Measurements from ENCODE around the gene STIM2.
A peak's percentile ranks its signal among the peaks of the same experiment; 100 is the strongest.
"Not testable (repeated sequence)": the region's sequence is repeated elsewhere in the genome, so short reads cannot be mapped to it uniquely, and the experiment has no call there.

STIM2 gene

DNA sequence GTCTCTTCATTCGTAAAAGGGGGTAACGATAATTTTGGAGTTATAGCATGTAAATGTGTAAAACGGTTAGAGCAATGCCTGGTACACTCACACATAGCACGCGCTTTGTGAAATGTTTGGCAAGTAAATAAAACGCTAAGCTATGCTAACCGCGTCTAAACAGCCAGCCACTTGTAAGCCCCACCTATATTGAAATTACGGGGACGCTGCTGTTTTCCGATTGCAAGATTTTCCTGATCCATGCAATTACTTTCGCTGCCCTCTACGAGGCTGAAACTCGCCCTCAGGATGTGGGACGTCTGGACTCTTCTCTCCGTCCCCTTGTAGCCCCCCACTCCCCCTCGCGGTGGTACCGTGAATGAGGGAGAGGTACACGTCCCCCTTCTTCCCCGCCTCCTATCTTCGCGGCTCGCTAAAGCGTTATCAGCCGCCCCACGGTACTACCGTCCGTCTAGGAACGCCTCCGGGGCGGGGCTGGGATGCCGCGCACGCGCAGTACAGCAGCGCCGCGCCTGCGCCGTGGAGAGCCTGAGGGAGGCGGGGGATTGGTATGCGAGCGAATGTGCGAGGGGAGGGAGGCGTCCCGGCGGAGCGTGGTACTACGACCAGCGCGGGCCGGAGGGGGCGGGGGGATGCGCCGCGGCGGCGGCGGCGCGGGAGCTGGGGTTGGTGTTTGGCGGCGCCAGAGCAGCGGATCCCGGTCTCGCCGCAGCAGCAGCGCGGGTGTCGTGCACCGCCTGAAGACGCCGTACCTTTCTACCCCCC lies at the start of gene STIM2:
Gene STIM2, plus strand, starts transcription at position 685 of the 765 bp plus-strand sequence.
- DNase-seq (ENCODE audit: low read depth) = peak; percentile 93

DNA sequence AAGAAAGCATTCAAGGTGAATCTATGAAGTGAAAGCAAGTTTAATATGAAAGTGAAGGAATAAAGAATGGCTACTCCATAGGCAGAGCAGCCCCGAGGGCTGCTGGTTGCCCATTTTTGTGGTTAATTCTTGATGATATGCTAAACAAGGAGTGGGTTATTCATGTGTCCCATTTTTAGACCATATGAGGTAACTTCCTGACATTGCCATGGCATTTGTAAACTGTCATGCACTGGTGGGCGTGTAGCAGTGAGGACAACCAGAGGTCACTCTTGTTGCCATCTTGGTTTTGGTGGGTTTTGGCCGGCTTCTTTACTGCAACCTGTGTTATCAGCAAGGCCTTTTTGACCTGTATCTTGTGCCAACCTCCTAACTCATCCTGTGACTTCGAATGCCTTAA lies 49.1 kb upstream of the STIM2 start:
- not testable (repeated sequence) for DNase-seq (ENCODE audit: low read depth)

DNA sequence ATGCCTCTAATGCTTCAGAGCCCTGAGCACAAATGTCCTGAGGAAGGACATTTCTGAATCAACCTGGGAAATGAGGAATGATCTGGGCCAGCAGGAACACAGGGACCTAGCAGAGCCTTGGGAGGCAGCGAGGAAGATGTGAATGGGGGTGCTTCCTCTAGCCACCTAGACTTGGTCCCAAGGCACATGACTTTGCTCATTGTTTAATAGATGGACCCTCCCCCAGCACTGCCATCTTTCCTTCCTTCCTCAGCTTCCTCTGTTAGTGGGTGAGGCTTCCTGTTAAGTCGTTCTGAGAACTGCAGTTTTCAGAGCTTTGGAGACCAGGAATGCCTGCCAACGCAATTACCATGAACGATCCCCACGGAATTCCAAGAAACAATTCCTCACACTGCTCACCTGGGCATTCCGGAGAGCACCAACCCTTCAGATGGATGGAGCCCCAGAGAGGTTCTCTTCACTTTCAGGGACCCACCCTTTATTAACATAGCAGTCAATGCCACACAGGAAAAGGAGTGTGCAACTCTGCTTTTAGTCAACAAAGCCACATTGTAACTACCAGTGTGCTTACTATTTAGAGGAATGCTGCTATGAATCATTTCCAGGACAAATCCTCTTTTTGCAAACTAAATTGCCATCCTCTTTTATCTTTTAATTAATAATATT lies 48.5 kb upstream of the STIM2 start:
- no peak for DNase-seq (ENCODE audit: low read depth)

DNA sequence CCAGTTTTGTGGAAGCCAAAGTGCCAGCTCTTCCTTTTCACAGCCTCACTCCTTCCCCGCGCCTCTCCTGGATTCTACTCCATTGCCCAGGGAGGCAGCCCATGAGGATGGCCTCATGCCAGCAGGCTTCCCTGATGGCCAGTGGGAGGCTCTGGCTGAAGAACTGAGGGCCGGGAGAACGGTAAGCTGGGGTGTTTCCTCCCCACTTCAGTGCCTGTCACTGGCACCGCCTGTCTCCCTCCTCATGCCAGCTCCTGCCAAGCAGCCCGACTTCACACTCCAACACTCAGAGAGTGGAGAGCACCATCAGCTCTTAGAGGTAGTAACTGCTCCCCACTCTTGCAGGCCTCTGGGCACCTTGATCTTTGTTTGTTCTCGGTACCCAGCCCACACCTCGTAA lies 46.9 kb upstream of the STIM2 start:
- DNase-seq (ENCODE audit: low read depth) = no peak

DNA sequence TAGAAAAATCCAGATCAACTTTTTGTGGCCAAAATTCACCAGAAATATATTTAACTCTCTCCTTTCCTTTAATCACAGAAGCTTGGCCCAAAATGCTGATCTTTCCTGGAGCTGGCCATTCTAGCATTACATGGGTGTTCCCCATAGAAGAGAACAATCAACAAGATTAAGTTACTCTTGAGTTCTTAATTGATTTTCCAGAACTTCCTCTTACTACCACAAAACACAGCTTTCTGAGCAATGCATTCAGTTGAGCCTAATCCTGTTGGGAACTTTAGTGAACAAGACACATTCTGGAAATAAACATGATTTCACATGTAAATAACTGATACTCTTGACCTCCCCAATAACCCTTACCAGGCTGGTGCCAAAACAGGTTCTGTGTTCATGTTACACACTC lies 45.4 kb upstream of the STIM2 start:
- DNase-seq (ENCODE audit: low read depth) = no peak

DNA sequence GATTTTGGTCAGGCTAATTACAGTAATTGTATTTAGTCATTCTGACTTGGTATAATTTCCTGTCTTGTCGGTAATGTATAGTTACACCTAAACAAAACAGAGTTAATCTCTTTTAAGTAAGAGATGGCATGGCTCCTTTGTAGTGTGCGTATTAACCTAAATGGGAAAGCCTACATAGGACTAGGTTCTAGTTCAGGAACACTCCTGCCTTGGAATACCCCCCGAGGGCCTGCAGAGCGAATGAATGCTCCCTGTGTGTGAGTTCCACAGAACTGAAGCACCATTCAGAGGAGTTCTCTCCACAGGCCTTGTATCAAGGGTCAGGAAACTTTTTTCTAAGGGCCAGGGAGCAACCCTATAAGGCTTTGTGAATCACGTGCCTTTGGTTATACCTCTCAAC lies 44.9 kb upstream of the STIM2 start:
- no peak for DNase-seq (ENCODE audit: low read depth)

DNA sequence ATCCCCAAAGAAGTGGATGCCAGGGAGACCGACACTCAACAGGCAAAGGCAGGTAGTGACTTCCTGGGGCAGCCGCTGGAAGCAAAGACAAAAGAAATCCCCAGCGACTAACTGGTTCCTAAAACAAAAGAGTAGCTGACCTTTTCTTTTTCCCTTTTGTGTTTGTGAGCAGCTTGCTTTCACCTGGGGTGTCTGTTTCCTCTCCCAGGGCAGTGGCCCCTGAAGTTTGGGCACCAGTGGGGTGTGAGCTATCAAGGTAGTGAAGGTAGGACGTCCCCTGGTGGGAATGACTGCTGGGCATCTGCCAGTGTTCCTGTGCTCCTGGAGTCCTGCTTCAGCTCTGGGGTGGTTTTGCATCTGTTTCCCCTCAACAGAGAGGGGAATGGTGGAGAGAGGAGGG lies 41.6 kb upstream of the STIM2 start:
- DNase-seq (ENCODE audit: low read depth) = no peak

DNA sequence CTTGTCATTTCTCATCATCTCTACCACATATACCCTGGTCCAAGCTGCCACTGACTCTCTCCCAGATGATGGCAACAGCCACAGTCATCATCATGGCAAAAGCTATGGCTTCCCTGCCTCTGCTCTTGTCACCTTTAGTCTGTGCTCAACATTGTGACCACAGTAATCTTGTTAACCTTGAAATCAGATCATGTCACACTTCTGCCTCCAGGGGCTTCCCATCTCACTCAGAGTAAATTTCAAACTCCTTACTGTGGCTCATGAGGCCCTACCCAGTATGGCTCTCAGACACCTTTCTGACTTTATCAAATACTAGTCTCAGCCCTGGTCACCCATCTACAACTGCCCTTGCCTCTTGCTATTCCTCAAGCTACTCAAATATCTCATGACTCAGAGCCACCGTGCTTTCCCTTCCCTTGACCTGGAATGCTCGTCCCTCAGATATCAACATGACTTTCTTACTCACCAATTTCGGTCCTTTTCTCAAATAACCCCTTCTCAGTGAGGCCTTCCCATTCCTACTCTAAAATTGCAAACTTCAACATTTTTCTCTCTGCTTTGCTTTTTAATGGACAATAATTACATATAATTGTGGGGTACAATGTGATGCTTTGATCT lies 41.1 kb upstream of the STIM2 start:
- no peak for DNase-seq (ENCODE audit: low read depth)

DNA sequence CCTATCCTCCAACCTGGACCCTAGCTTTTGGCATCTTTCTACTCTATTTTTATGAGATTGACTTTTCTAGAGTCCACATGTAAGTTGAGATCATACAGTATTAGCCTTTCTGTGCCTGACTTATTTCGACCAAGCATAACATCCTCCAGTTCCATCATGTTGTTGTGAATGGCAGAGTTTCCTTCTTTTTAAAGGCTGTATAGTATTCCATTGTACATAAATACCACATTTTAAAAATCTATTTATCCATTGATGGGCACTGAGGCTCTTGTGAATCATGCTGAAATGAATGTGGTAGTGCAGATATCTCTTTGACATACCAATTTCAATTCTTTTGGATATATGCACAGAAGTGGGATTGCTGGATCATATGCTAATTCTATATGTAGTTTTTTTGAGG lies 40.3 kb upstream of the STIM2 start:
- DNase-seq (ENCODE audit: low read depth) = no peak

DNA sequence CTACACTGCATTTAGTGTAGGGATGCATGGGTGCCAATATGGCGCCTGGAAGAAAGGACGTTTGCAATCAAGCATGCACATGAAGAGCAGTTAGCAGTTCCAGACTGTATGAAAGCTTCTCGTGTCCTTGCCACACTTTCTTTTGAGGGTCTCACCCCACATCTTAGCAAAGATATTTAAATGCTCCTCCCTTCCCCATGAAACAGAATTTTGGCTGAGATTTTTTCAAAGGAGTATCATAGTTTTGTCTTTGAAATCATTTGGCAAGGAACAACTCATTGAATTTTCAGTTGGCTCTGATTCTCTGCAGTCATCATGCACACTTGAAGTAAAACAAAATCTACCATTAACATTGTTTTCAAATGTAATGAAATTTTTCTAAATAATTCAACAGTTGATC lies 39.6 kb upstream of the STIM2 start:
- no peak for DNase-seq (ENCODE audit: low read depth)

DNA sequence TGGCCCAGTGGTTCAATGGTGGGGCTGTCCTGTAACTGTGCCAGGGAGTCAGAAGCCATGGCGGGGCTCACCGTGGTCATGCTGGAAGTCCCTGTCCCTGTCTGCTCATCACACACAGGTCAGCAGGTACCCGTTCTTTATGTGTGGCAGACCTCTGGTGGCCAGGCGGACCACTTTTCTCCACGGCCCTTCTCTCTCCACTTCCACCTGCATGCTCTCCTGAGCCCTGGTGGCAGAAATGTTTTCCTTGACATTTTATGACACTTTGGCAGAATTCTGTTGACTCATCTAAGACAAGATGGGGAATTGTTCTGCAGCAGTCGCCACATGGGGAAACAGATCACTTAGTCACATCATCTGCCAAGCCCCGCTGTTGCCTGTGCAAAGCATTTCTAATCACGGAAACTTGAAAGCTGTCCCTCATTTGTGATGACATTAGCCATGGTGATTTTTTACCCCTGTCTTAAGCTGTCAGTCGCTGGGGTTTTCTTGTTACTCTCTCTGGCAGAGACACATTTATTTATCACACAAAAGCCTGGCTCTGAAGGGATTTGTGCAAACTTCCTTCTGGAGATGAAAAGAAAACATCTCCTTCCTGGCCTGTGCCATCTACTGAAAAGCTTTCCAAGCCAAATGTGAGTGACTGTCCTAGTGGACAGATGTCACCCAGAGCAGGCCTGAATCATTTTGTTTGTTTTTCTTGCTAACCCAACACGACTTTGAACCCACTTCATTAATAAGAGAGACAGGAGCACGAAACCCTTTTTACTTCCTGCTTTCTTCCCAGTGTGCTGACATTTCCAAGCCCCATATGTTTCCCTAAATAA lies 38.8 kb upstream of the STIM2 start:
- DNase-seq (ENCODE audit: low read depth) = no peak

DNA sequence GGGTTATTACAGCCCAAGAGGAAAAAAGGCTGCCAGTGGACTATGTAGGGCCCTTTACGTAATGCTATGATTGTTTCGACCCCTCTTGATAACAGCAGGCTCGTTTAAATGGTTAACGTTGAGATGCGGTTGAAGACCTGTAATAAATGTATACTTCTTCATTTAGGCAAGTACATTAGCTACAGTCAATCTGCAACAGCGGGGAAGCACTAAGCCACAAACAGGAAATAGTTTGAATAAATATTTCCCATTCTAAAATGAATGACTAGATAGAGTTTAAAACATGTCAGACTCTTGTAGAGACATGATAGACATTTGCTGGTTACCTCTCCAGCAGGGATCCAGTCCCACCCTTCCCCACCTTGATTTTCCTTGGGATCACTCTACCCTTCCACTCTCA lies 38.1 kb upstream of the STIM2 start:
- no peak for DNase-seq (ENCODE audit: low read depth)

DNA sequence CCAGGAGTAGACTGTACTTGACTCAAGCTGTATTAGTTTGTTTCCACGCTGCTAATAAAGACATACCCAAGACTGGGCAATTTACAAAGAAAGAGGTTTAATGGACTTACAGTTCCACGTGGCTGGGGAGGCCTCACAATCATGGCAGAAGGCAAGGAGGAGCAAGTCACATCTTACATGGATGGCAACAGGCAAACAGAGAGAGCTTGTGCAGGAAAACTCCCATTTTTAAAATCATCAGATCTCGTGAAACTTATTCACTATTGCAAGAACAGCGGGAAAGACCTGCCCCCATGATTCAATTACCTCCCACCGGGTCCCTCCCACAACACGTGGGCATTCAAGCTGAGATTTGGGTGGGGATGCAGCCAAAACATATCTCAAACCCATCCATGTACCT lies 37.7 kb upstream of the STIM2 start:
- not testable (repeated sequence) for DNase-seq (ENCODE audit: low read depth)

DNA sequence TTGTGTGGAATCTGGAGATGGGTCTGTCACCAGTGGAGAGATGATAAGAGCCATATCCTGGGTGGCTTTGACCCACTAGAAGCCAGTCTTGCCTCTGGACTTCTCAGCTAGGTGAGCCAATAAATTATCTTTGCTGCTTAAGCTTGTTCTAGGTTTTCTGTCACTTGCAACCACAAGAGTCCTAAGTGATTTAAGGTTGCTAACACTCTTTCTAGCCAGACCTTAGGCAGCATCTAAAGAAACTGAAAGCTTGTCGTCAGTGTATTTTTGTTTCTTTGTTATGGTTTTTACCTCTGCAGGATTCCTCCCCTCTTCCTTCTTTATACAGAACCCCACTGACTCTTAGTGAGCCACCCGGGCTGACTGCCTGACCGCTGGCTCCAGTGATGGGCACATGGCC lies 37.1 kb upstream of the STIM2 start:
- DNase-seq (ENCODE audit: low read depth) = no peak

DNA sequence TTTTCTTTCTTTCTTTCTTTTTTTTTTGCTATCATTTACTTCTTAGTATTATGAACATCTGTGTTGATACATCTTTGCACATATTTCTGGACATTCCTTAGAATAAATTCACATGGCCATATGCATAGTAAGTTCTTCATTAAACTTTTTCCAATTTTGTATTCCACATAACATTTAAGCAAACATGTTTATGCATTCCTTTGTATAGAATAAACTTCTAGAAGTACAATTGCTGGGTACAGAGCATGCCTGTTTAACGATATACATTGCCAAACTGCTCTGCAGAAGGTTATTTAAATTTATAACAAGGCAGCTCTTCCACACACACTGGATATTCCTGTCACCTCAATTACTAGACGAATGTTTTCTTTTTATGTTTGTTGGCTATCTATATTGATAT lies 36.0 kb upstream of the STIM2 start:
- DNase-seq (ENCODE audit: low read depth) = no peak

DNA sequence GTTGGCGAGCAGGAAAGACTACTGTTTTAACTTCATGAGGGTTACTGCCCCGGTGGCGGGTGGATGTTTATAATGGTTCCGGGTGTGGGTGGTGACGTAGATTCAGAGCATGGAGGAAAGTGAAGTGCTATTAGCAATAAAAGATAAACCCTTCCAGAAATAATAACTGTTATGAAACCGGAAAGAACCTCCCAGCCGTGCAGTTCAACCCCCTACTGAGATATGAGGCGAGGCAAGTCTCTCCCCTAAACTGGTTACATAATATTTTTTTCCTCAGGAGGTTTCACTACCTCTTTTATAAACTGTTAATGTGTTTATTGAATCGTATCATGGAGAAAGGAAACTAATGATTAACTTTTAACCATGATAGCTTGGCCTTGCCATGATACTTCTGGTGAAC lies 33.9 kb upstream of the STIM2 start:
- DNase-seq (ENCODE audit: low read depth) = no peak

DNA sequence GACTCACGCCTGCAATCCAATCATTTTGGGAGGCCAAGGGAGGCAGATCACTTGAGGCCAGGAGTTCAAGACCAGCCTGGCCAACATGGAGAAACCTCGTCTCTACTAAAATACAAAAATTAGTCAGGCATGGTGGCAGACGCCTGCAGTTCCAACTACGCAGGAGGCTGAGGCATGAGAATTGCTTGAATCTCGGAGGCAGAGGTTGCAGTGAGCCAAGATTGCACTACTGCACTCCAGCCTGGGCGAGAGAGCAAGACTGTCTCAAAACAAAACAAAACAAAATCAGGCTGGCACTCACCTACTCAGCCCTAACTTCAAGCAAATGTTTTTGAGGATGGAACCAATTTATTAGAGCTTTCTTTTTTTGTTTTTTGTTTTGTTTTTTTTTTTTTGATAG lies 33.3 kb upstream of the STIM2 start:
- not testable (repeated sequence) for DNase-seq (ENCODE audit: low read depth)

DNA sequence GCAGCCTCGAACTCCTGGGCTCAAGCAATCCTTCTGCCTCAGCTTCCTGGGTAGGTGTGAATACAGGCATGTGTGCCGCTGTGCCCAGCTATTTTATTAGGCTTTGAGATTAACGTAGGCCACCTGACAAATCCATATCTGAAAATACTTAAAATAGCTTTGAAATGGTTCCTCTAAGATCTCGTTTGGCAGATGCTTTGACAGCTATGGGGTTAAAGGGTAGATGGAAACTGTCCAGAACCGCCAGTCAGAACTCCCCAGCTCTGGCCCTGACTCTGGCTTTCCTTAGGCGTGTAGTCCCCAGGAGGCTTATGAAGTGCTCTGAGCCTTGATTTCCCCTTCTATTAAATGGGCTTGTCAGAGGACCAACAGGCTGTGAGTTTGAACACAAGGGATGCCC lies 32.8 kb upstream of the STIM2 start:
- no peak for DNase-seq (ENCODE audit: low read depth)

DNA sequence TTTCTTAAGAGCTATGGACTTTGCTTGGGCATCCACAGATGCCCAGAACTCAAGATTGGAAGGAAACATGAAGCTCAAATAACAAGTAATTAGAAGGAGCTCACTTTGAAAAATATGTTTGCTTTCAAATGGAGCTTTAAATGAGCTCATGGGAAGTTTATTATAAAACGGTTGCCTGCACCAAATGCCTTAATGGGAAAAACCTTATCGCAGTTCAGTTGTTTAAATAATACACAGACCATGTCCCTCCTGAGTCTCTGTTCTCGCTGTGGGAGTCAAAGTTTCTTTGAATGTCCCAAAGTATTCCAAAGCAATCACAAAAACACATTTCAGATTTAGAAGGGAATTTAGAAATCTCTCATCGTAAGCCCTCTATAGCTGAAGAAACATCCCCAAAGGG lies 31.6 kb upstream of the STIM2 start:
- no peak for DNase-seq (ENCODE audit: low read depth)

DNA sequence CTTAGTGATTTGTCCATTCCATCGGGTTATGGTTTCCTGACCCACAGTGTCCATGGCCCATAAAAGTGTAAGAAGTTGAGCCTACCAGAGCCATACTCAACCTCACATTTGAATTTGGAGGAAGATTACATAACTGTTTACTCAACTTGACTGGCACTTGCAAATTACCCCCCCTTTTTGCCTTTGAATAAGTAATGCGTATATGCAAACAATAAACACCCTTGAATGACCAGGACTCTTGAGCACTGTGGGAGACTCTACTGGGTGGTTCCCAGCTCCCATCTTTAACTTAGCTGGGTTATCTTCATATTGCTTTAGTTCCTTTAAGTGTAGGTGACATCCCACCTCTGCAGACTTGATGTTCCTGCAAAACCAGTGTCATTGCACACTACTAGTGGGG lies 30.6 kb upstream of the STIM2 start:
- no peak for DNase-seq (ENCODE audit: low read depth)

DNA sequence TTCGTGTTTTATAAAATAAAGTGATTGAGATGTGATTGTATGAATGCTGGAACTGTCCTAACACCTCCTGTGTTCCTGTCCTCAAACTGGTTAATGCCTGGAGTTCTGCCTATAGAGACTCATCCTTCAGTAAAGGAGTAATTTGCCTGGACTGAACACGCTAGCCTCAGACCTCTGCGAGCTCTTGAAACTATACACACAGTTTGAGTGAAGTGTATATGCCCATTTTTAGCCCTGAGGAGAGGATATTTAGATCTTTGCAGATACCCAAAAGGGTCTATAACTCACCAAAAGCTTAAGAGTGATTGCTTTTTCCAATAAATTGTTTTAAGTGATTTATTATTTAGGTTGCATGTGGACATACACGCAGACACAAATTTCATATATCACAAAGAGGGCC lies 29.9 kb upstream of the STIM2 start:
- no peak for DNase-seq (ENCODE audit: low read depth)

DNA sequence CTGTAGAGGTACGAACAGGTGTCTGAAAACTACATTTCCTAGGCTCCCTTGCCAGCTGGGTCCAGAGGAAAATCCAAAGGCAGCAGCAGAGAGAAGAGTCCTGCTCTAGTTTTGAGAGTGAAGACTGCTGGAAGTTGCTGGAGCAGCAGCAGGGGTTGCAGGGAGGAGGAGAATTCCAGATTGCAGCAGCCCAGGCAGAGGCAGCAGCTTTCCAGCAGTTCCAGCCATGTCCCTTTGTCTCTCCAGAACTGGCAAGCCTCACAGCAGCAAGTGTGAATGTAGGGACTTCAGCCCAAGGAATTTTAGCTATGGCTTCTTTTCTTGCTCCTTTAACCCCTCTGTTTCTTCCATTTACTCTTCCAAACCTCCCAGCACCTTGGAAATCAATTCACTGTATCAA lies 24.1 kb upstream of the STIM2 start:
- no peak for DNase-seq (ENCODE audit: low read depth)
